ENCODE measurements around the gene RPL7L1. TPM values are rescaled to one million over a fixed set of nuclear protein-coding genes. Genes with fewer than 3 reads are reported as not detected.
A peak's percentile ranks its signal among the peaks of the same experiment; 100 is the strongest.
"Not testable (repeated sequence)": the region's sequence is repeated elsewhere in the genome, so short reads cannot be mapped to it uniquely, and the experiment has no call there.

The RPL7L1 gene
- total RNA-seq, 1 donor: 128 TPM

- no peak overlapping the region for H3K27ac ChIP-seq (ENCODE audit: low read depth, low read length)
- no peak overlapping the region for H3K4me2 ChIP-seq (ENCODE audit: insufficient read depth, low read length)
- no peak overlapping the region for H3K4me3 ChIP-seq (ENCODE audit: insufficient read depth, low read length)
- DNase-seq (ENCODE audit: insufficient read length, low spot score, missing footprints): no peak
- no peaks in the 10 kb centered on the region for H3K9me3 ChIP-seq (ENCODE audit: low read depth, low read length)
- H4K20me1 ChIP-seq (ENCODE audit: insufficient read depth, low read length): no peaks in the 10 kb centered on the region
- no peaks in the 10 kb centered on the region for H3K79me2 ChIP-seq (ENCODE audit: insufficient read depth, low read length)
- TF ChIP-seq CTCF (IDR thresholded peaks at IDR 0.05; ENCODE audit: extremely low read depth, low read depth, low read length): no peak
- no peak overlapping the region for H2AFZ ChIP-seq (ENCODE audit: low read length)
- H3K4me1 ChIP-seq (ENCODE audit: insufficient read depth, low read length): peaks cover 5% of the 10 kb centered on the region
- no peaks in the 10 kb centered on the region for H3K36me3 ChIP-seq (ENCODE audit: insufficient read depth, low read length)
- H3K27me3 ChIP-seq (ENCODE audit: insufficient read depth, low read length): no peaks in the 10 kb centered on the region
Measured at GRCh38 chr6:42899871-42900270, 20.5 kb downstream of the RPL7L1 start.

DNA sequence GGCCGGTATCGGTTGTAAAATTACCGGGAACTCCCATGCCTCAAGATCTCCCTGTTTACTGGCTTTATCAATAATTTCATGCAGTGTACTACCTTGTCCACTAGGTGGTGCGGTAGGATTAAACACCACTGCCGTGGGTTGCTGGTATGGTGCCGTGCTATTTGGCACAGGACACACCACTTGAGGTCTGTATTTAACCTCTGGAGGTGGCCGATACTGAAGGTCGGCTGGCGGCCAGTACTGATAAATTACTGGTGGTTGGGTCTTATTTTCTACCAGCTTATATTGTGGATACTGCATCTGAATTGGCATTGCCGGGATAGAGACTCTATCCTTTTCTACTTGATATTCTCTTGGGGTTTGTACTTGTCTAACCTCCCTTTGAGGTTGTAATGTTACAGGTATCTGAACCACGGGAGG lies 22.1 kb downstream of the RPL7L1 start:
- H3K4me3 ChIP-seq (ENCODE audit: insufficient read depth, low read length): no peak overlapping the region
- peak; percentile 81 for DNase-seq (ENCODE audit: insufficient read length, low spot score, missing footprints)
- peak; percentile 79 for TF ChIP-seq CTCF (IDR thresholded peaks at IDR 0.05; ENCODE audit: extremely low read depth, low read depth, low read length)
- no peaks in the 10 kb centered on the region for H3K9me3 ChIP-seq (ENCODE audit: low read depth, low read length)
- H3K4me1 ChIP-seq (ENCODE audit: insufficient read depth, low read length): peaks cover 5% of the 10 kb centered on the region
- H3K36me3 ChIP-seq (ENCODE audit: insufficient read depth, low read length): no peaks in the 10 kb centered on the region
- no peaks in the 10 kb centered on the region for H3K27me3 ChIP-seq (ENCODE audit: insufficient read depth, low read length)
- H2AFZ ChIP-seq (ENCODE audit: low read length): peak overlapping the region; percentile 53
- H4K20me1 ChIP-seq (ENCODE audit: insufficient read depth, low read length): no peaks in the 10 kb centered on the region
- peak overlapping the region; percentile 62 for H3K4me2 ChIP-seq (ENCODE audit: insufficient read depth, low read length)
- no peak overlapping the region for H3K27ac ChIP-seq (ENCODE audit: low read depth, low read length)
- no peaks in the 10 kb centered on the region for H3K79me2 ChIP-seq (ENCODE audit: insufficient read depth, low read length)

DNA sequence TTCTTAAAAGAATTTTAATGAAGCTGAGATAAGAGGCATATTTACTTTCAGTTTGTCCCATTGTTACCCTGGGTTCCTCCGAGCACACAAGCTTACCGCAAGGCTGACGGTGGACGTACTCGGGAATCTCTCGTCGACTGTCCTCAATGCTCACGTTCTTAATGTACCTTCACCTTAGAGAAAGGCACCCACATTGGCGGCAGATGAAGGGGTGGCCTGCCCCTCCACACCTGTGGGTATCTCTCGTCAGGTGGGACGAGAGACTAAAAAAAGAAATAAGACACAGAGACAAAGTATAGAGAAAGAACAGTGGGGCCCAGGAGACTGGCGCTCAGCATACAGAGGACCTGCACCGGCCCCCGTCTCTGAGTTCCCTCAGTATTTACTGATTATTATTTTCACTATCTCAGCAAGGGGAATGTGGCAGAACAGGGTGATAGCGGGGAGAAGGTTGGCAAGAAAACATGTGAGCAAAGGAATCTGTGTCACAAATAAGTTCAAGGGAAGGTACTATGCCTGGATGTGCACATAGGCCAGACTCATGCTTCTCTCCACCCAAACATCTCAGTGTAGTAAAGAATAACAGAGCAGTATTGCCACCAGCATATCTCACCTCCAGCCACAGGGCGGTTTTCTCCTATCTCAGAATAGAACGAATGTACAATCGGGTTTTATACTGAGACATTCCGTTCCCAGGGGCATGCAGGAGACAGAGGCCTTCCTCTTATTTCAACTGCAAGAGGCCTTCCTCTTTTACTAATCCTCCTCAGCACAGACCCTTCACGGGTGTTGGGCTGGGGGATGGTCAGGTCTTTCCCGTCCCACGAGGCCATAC lies 23.2 kb downstream of the RPL7L1 start:
- not testable (repeated sequence) for H3K4me2 ChIP-seq (ENCODE audit: insufficient read depth, low read length); H3K27ac ChIP-seq (ENCODE audit: low read depth, low read length); H3K9me3 ChIP-seq (ENCODE audit: low read depth, low read length); H3K27me3 ChIP-seq (ENCODE audit: insufficient read depth, low read length); H3K4me1 ChIP-seq (ENCODE audit: insufficient read depth, low read length); H3K79me2 ChIP-seq (ENCODE audit: insufficient read depth, low read length); DNase-seq (ENCODE audit: insufficient read length, low spot score, missing footprints); H2AFZ ChIP-seq (ENCODE audit: low read length); H3K36me3 ChIP-seq (ENCODE audit: insufficient read depth, low read length); H3K4me3 ChIP-seq (ENCODE audit: insufficient read depth, low read length); H4K20me1 ChIP-seq (ENCODE audit: insufficient read depth, low read length)

GRCh38 chr6:42904467-42904866 lies 25.1 kb downstream of the RPL7L1 start:
- Histone ChIP-seq H3K36me3 (ENCODE audit: insufficient read depth, low read length) (no peaks in the 10 kb centered on the region), H3K27me3 (ENCODE audit: insufficient read depth, low read length) (peaks cover 3% of the 10 kb centered on the region), H3K27ac (ENCODE audit: low read depth, low read length) (no peak overlapping the region), H3K4me3 (ENCODE audit: insufficient read depth, low read length) (no peak overlapping the region), H3K79me2 (ENCODE audit: insufficient read depth, low read length) (no peaks in the 10 kb centered on the region), H3K4me2 (ENCODE audit: insufficient read depth, low read length) (no peak overlapping the region), H4K20me1 (ENCODE audit: insufficient read depth, low read length) (no peaks in the 10 kb centered on the region), H3K9me3 (ENCODE audit: low read depth, low read length) (no peaks in the 10 kb centered on the region), H2AFZ (ENCODE audit: low read length) (no peak overlapping the region), H3K4me1 (ENCODE audit: insufficient read depth, low read length) (peaks cover 5% of the 10 kb centered on the region)
- DNase-seq (ENCODE audit: insufficient read length, low spot score, missing footprints): no peak
- no peak for TF ChIP-seq CTCF (IDR thresholded peaks at IDR 0.05; ENCODE audit: extremely low read depth, low read depth, low read length)

Data from osteoblast (primary cell).